ENCODE measurements around the gene BANP. TPM values are rescaled to one million over a fixed set of nuclear protein-coding genes. Genes with fewer than 3 reads are reported as not detected.

The BANP gene
- total RNA-seq, 1 experiment from 2014 or later: 37.2 TPM

DNA sequence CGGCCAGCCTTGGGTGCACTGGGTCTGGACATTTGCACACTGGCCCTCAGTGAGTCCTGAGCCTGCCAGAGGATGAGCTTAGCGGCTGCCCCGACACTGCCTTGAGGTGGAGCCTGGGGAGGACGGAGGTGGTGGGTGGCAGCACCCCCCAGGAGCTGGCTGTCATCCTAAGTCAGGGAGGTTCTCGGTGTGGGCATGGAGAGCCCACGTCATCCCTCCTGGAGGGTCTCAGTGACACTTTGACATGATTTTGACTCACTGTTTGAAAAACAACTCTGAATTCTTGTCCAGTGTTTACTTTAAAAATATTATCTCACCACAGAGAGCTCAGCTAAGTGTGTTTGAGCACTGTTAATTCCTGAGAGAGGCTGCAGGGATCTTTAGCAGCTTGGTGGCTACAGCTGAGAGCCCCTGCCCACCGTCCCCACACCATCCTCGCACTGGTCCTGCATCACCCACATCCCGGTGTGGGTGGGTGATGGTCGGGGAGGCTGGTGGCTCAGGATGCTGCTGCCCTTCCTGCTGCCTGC lies 63.1 kb downstream of the BANP start:
- Histone ChIP-seq H3K4me3 (replicated peaks in 1 of 2; ENCODE audit: low read depth in 1 of 2, low read length in 2 of 2) (no peak overlapping the region), H3K4me1 (ENCODE audit: control insufficient read depth in 1 of 2, insufficient read depth in 2 of 2, low read length in 2 of 2) (no peaks in the 10 kb centered on the region), H3K27ac (ENCODE audit: low read depth, low read length) (no peak overlapping the region), H3K79me2 (ENCODE audit: insufficient read depth, low read length) (no peaks in the 10 kb centered on the region), H3K27me3 (ENCODE audit: insufficient read depth, low read length) (no peaks in the 10 kb centered on the region), H2AFZ (ENCODE audit: low read depth, low read length, poor library complexity, severe bottlenecking) (no peak overlapping the region), H4K20me1 (ENCODE audit: insufficient read depth) (no peaks in the 10 kb centered on the region), H3K9ac (ENCODE audit: low read length) (no peak overlapping the region), H3K9me2 (ENCODE audit: insufficient read depth) (no peaks in the 10 kb centered on the region), H3K36me3 (ENCODE audit: control insufficient read depth in 1 of 2, insufficient read depth in 2 of 2, low read length in 2 of 2) (peaks cover 0 to 2% of the 10 kb centered on the region in 2 experiments; a peak in 1 of 4 replicates), H3K9me3 (ENCODE audit: control insufficient read depth in 1 of 2, insufficient read depth in 1 of 2, low read depth in 1 of 2, low read length in 2 of 2) (no peaks in the 10 kb centered on the region), H3K4me2 (ENCODE audit: low read length) (no peak overlapping the region)
- intact Hi-C loops (cut with micrococcal nuclease): no loop called here
- ATAC-seq (no peak), DNase-seq (ENCODE audit: low read depth, low spot score) (no peak)
- TF ChIP-seq EGR1 (IDR thresholded peaks at IDR 0.05; ENCODE audit: low read depth): no peak
- TF ChIP-seq, protein P1, sequence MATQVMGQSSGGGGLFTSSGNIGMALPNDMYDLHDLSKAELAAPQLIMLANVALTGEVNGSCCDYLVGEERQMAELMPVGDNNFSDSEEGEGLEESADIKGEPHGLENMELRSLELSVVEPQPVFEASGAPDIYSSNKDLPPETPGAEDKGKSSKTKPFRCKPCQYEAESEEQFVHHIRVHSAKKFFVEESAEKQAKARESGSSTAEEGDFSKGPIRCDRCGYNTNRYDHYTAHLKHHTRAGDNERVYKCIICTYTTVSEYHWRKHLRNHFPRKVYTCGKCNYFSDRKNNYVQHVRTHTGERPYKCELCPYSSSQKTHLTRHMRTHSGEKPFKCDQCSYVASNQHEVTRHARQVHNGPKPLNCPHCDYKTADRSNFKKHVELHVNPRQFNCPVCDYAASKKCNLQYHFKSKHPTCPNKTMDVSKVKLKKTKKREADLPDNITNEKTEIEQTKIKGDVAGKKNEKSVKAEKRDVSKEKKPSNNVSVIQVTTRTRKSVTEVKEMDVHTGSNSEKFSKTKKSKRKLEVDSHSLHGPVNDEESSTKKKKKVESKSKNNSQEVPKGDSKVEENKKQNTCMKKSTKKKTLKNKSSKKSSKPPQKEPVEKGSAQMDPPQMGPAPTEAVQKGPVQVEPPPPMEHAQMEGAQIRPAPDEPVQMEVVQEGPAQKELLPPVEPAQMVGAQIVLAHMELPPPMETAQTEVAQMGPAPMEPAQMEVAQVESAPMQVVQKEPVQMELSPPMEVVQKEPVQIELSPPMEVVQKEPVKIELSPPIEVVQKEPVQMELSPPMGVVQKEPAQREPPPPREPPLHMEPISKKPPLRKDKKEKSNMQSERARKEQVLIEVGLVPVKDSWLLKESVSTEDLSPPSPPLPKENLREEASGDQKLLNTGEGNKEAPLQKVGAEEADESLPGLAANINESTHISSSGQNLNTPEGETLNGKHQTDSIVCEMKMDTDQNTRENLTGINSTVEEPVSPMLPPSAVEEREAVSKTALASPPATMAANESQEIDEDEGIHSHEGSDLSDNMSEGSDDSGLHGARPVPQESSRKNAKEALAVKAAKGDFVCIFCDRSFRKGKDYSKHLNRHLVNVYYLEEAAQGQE (IDR thresholded peaks at IDR 0.05; ENCODE audit: low read depth): no peak
- TF ChIP-seq SP1 (IDR thresholded peaks at IDR 0.05; ENCODE audit: low read depth): no peak
- TF ChIP-seq CTCF (IDR thresholded peaks at IDR 0.05 in 2 of 3, conservative IDR thresholded peaks at IDR 0.05 in 1 of 3; ENCODE audit: borderline replicate concordance in 1 of 3, insufficient read depth in 1 of 3, low read depth in 2 of 3, low read length in 2 of 3): no peak
- ChIA-PET POLR2A (no interaction called here), RAD21 (ENCODE audit: low non-redundant PET in 1 of 2, low total read pairs in 2 of 2, uncharacterized antibody in 2 of 2, unreplicated experiment in 2 of 2) (no interaction called here), CTCF (no interaction called here)
- BruUV-seq (replicated peaks): no TSS peak

Measured in HCT116 (cell line).